CD4-positive, CD25-positive, alpha-beta regulatory T cell (primary cell): ENCODE data around the gene SLC12A6. TPM values are rescaled to one million over a fixed set of nuclear protein-coding genes. Genes with fewer than 3 reads are reported as not detected.
"Not testable (repeated sequence)": the region's sequence is repeated elsewhere in the genome, so short reads cannot be mapped to it uniquely, and the experiment has no call there.

ENCODE experiments used
- ATAC-seq, 2 donors: fragments of 150-1000 bp; cut with Tn5 transposase; one replicate each; pipeline ENCODE4 v1.10.0; 2021; ENCODE audit warnings: low read depth in 2 of 2, moderate number of reproducible peaks in 2 of 2, moderate library complexity in 1 of 2
- DNase-seq, 3 donors: peaks; one replicate each; pipeline versions ENCODE4 v3.0.0 to v3.0.0-alpha.2; 2012 to 2022; ENCODE audit warnings: mixed read lengths in 1 of 3
- H3K27ac ChIP-seq: one replicate; pipeline ENCODE4 v1.7.0; 2013; ENCODE audit warnings: mild to moderate bottlenecking, low read length; ENCODE audit not compliant: insufficient read depth, poor library complexity, severe bottlenecking
- H3K27me3 ChIP-seq: one replicate; pipeline ENCODE4 v1.7.0; 2013; ENCODE audit warnings: low read length; ENCODE audit not compliant: control insufficient read depth, insufficient read depth
- H3K36me3 ChIP-seq: one replicate; pipeline ENCODE4 v1.7.0; 2013; ENCODE audit warnings: mild to moderate bottlenecking, low read length, moderate library complexity; ENCODE audit not compliant: control insufficient read depth, insufficient read depth
- H3K4me1 ChIP-seq: 2 replicates; pipeline ENCODE4 v1.7.0; 2013; ENCODE audit warnings: mild to moderate bottlenecking, low read length; ENCODE audit not compliant: insufficient read depth, control insufficient read depth, poor library complexity, severe bottlenecking
- H3K4me3 ChIP-seq: one replicate; pipeline ENCODE4 v1.7.0; 2013; ENCODE audit warnings: low read depth, mild to moderate bottlenecking, low read length, moderate library complexity
- H3K9me3 ChIP-seq, 2 experiments: 1 replicate in 1 of 2; 2 replicates in 1 of 2; pipeline ENCODE4 v1.7.0; 2013; ENCODE audit warnings: low read length in 2 of 2, mild to moderate bottlenecking in 1 of 2, moderate library complexity in 1 of 2; ENCODE audit not compliant: control insufficient read depth in 2 of 2
- H3K27ac Mint-ChIP-seq, 3 donors: one replicate each; pipeline ENCODE4 v1.8.0; 2020 to 2022; ENCODE audit warnings: mild to moderate bottlenecking in 3 of 3, mixed read lengths in 3 of 3, moderate library complexity in 2 of 3
- H3K27me3 Mint-ChIP-seq: one replicate; pipeline ENCODE4 v1.8.0; 2022; ENCODE audit warnings: mild to moderate bottlenecking, mixed read lengths
- H3K36me3 Mint-ChIP-seq: one replicate; pipeline ENCODE4 v1.8.0; 2020; ENCODE audit warnings: mixed read lengths
- H3K4me1 Mint-ChIP-seq, 4 donors: one replicate each; pipeline ENCODE4 v1.8.0; 2020 to 2022; ENCODE audit warnings: mixed read lengths in 4 of 4, mild to moderate bottlenecking in 1 of 4
- H3K4me3 Mint-ChIP-seq, 4 donors: one replicate each; pipeline ENCODE4 v1.8.0; 2020 to 2022; ENCODE audit warnings: mild to moderate bottlenecking in 4 of 4, mixed read lengths in 4 of 4, moderate library complexity in 3 of 4
- H3K9me3 Mint-ChIP-seq, 7 donors: one replicate each; pipeline ENCODE4 v1.8.0; 2020 to 2022; ENCODE audit warnings: mixed read lengths in 7 of 7, mild to moderate bottlenecking in 3 of 7, moderate library complexity in 2 of 7
- polyA plus RNA-seq, 4 donors: library from polyadenylated mRNA; unstranded; fragments of 300-500 nt; fragmentation: Illumina TruSeq; gene quantifications; one replicate each; pipeline ENCODE4 v1.2.3, GENCODE V29; 2021
- total RNA-seq: library from RNA; stranded (reverse); gene quantifications from one replicate; pipeline ENCODE4 v1.2.3, GENCODE V29; 2022

Gene SLC12A6
- 150 TPM for total RNA-seq
- polyA plus RNA-seq, result 10 to 100 TPM; 14.1 to 18.5 (median 14.5) TPM

DNA sequence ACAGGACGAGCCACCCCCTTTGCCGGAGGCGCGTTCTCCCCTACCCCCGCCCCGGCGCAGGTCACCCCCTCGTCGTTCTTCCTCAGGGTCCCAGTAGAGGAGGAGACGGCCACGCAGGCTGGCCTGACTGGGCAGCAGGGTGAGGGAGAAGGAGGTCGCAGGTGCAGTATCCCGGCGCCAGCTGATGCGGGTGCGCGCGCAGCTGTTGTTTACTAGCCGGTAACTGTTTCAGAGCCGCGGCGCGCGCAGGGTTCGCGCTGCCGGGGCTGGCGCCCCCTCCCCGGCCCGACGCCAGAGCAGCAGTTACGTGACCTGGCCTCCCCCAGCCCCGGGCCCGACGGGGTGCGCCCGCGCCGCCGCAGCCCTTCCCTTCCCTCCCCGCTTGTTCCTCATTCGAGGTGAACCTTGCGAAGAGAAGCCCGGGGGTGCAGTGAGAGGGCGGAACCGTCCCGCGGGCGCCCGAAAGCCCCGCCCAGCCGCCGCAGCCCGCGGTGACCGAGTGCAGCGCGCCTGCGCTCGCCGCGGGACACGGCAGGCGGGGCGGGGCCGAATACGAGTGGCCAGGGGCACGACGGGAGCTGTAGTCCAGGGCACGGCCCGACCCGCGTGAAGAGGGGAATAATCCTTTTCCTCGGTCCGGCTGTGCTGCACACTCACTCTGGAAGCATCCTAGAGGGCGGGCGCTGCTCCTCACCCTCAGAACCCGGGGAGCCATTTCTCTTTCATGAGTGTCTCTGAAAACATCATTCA is at the start of gene SLC12A6:
TSS of gene SLC12A6 (minus strand) at position 225 of the 750 bp plus-strand sequence. CDS start 1,101 bp downstream, outside the sequence.
- peak within 1 kb of the TSS; percentile 96 to 99 (median 99) for H3K27ac Mint-ChIP-seq
- no peaks in the 10 kb centered on the region for H3K9me3 ChIP-seq
- H3K9me3 Mint-ChIP-seq, result peaks cover 0 to 2% (median 0%) of the 10 kb centered on the region in 7 donors
- peaks cover 25 to 65% (median 34%) of the 10 kb centered on the region in 4 donors for H3K4me1 Mint-ChIP-seq
- ATAC-seq (peak; percentile 82 to 85), DNase-seq (peak; percentile 89 to 94 (median 91))
- no peaks in the 10 kb centered on the region for H3K27me3 Mint-ChIP-seq
- H3K4me3 Mint-ChIP-seq, result peak within 1 kb of the TSS in 3 of 4 donors; percentile 99
- peak within 1 kb of the TSS; percentile 97 for H3K4me3 ChIP-seq
- H3K36me3 Mint-ChIP-seq, result peaks cover 16% of the 10 kb centered on the region
- peaks cover 66% of the 10 kb centered on the region for H3K4me1 ChIP-seq
- H3K36me3 ChIP-seq, result peaks cover 14% of the 10 kb centered on the region
- H3K27ac ChIP-seq, result peak within 1 kb of the TSS; percentile 87
- no peaks in the 10 kb centered on the region for H3K27me3 ChIP-seq

DNA sequence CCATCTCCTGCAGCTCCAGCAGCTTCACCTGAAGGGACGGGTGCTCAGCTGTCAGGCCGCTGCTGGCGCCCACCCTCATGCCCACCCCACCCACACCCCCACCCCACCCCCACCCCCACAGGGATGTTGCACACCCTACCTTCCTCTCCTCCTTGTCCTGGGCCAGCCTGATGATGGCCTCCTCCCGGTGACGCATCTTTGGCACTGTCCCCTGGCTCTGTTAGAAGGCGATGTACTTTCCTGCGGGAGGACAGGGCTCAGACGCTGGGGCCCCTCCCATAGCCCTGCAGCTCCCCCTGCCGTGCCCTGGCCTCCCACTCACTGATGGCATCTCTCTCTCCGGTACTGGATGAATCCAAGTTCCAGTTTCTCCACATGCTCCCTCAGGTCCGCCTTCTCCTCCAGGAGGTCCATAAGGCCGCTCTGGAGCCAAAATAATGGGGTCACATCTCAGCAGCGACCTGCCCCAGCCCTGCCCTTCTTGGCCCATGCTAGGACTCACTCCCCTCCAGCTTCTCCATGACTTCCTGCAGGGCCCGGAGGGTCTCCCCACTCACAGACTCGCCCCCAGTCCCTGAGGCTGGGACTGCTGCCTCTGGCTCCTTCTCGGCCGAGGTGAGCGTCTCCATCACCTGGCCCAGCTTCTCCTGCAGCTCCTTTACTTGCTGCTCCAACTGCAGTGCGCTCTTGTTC is 44.4 kb upstream of the SLC12A6 start:
- not testable (repeated sequence) for H3K4me1 Mint-ChIP-seq, H3K27me3 Mint-ChIP-seq, H3K4me3 ChIP-seq, ATAC-seq, H3K4me1 ChIP-seq, H3K27ac ChIP-seq, H3K36me3 ChIP-seq, DNase-seq, H3K9me3 ChIP-seq, H3K36me3 Mint-ChIP-seq, H3K4me3 Mint-ChIP-seq, H3K27ac Mint-ChIP-seq, H3K9me3 Mint-ChIP-seq, H3K27me3 ChIP-seq

DNA sequence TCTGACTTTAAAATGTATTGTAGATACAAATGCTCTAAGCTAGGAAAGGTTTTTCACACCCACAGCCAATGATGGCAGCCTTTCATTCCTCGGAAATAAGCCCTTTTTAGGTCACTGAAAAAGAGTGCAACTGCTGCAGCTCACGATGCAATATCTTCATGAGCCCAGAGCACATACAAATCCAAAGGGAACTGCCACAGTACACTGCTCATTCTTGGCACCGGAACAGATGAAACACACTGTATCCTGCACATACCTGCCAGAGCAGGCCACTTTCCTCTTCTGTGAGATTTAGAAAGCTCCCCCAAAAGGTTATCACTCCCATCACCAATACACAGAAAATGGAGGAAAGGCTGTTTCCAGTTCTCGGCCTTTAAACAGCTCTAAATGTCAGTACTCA is 42.9 kb upstream of the SLC12A6 start:
- not testable (repeated sequence) for H3K36me3 Mint-ChIP-seq, H3K4me1 Mint-ChIP-seq, H3K9me3 Mint-ChIP-seq, H3K27ac Mint-ChIP-seq, H3K27me3 Mint-ChIP-seq, H3K36me3 ChIP-seq, H3K27me3 ChIP-seq, H3K4me3 ChIP-seq, DNase-seq, ATAC-seq, H3K27ac ChIP-seq, H3K9me3 ChIP-seq, H3K4me3 Mint-ChIP-seq, H3K4me1 ChIP-seq

DNA sequence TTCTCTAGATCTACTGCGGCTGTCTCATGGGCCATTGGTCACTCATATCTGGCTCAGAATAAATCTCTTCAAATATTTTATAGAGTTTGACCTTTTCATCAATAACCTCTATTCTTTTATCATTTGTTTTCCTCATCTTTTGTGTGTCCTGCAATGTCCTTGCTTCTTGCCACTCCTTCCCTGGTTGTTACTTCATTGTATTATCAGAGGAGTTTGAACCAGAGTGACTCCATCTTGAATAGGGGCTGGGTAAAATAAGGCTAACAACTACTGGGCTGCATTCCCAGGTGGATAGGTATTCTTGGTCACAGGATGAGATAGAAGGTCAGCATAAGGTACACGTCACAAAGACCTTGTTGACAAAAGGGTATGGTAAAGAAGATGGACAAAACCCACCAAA is 39.3 kb upstream of the SLC12A6 start:
- Mint-ChIP-seq H3K27me3 (no peaks in the 10 kb centered on the region), H3K9me3 (no peaks in the 10 kb centered on the region), H3K27ac (no peak overlapping the region), H3K4me3 (no peak overlapping the region), H3K36me3 (peaks cover 3% of the 10 kb centered on the region), H3K4me1 (no peaks in the 10 kb centered on the region)
- Histone ChIP-seq H3K36me3 (no peaks in the 10 kb centered on the region), H3K4me3 (no peak overlapping the region), H3K27ac (no peak overlapping the region), H3K27me3 (no peaks in the 10 kb centered on the region), H3K4me1 (no peaks in the 10 kb centered on the region), H3K9me3 (no peaks in the 10 kb centered on the region)
- ATAC-seq (no peak), DNase-seq (no peak)

DNA sequence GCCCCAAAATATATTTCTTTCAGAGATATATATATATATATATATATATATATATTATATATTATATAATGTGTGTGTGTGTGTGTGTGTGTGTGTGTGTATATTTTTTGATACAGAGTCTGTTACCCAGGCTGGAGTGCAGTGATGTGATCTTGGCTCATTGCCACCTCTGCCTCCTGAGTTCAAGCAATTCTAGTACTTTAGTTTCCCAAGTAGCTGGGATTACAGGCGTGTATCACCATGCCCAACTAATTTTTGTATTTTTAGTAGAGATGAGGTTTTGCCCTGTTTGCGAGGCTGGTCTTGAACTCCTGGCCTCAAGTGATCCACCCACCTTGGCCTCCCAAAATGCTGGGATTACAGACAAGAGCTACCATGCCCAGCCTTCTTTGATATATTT is 38.0 kb upstream of the SLC12A6 start:
- H3K27me3 ChIP-seq, H3K4me1 ChIP-seq, DNase-seq, H3K9me3 ChIP-seq, ATAC-seq, H3K4me3 ChIP-seq, H3K9me3 Mint-ChIP-seq, H3K4me1 Mint-ChIP-seq, H3K36me3 ChIP-seq, H3K36me3 Mint-ChIP-seq, H3K4me3 Mint-ChIP-seq, H3K27me3 Mint-ChIP-seq, H3K27ac ChIP-seq: not testable (repeated sequence)
- H3K27ac Mint-ChIP-seq, result peak overlapping the region in 1 of 3 donors; percentile 9

DNA sequence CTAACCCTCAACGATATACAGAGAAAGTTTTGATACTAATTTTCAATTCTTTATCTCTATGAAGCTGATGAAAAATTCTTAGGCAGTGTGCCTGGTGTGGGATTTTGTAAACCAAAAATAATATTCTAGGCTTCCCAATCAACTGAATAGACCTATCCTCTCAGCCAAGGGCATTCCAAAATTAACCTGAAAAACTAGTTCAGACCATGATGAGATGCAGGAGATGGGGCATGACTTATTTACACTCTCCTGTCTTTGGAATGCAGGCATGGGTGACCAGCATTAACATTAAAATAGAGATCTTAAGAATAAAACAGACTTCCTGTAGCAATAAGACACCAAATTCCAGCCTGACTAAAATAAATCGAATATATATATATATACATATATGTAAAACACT is 37.2 kb upstream of the SLC12A6 start:
- H3K4me3 Mint-ChIP-seq, result no peak overlapping the region
- H3K27me3 Mint-ChIP-seq, result no peaks in the 10 kb centered on the region
- no peak for DNase-seq
- Histone ChIP-seq H3K4me1 (no peaks in the 10 kb centered on the region), H3K36me3 (no peaks in the 10 kb centered on the region), H3K27ac (no peak overlapping the region), H3K4me3 (no peak overlapping the region), H3K9me3 (no peaks in the 10 kb centered on the region), H3K27me3 (no peaks in the 10 kb centered on the region)
- no peaks in the 10 kb centered on the region for H3K36me3 Mint-ChIP-seq
- H3K27ac Mint-ChIP-seq, result no peak overlapping the region
- no peak for ATAC-seq
- peaks cover 0 to 7% (median 1%) of the 10 kb centered on the region in 4 donors for H3K4me1 Mint-ChIP-seq
- H3K9me3 Mint-ChIP-seq, result no peaks in the 10 kb centered on the region

GRCh38 chr15:34373951-34374350 is 36.4 kb upstream of the SLC12A6 start:
- Mint-ChIP-seq H3K4me3 (no peak overlapping the region), H3K27ac (no peak overlapping the region), H3K9me3 (no peaks in the 10 kb centered on the region), H3K36me3 (no peaks in the 10 kb centered on the region), H3K27me3 (no peaks in the 10 kb centered on the region), H3K4me1 (peaks cover 0 to 12% (median 1%) of the 10 kb centered on the region in 4 donors)
- Histone ChIP-seq H3K27me3 (no peaks in the 10 kb centered on the region), H3K4me3 (no peak overlapping the region), H3K27ac (no peak overlapping the region), H3K36me3 (no peaks in the 10 kb centered on the region), H3K9me3 (no peaks in the 10 kb centered on the region), H3K4me1 (no peaks in the 10 kb centered on the region)
- no peak for DNase-seq
- no peak for ATAC-seq
